Stomach (tissue), 9 donors: ENCODE results near the gene DMAC2L. TPM values are rescaled to one million over a fixed set of nuclear protein-coding genes. Genes with fewer than 3 reads are reported as not detected.

Source experiments
- DNase-seq, 2 donors: peaks; one replicate each; pipeline versions ENCODE4 v3.0.0 to v3.0.0-alpha.2; 2013 to 2019
- H3K27ac ChIP-seq, 5 donors: fragments of 200-600 bp in 4 of 5; sonication (generic) in 4 of 5; one replicate each; pipeline ENCODE4 v1.5.1; 2013 to 2019; ENCODE audit warnings: mild to moderate bottlenecking in 1 of 5, moderate library complexity in 1 of 5
- H3K27me3 ChIP-seq, 3 donors: fragments of 200-600 bp; sonication (generic); one replicate each; pipeline ENCODE4 v1.5.1; 2017 to 2019; ENCODE audit warnings: mixed run types in 1 of 3
- H3K36me3 ChIP-seq, 4 donors: fragments of 200-600 bp; sonication (generic); 1 replicate in 3 of 4; 2 replicates in 1 of 4; pipeline ENCODE4 v1.5.1; 2016 to 2019
- H3K4me1 ChIP-seq, 4 donors: fragments of 200-600 bp; sonication (generic); one replicate each; pipeline ENCODE4 v1.5.1; 2016 to 2019
- H3K4me3 ChIP-seq, 4 donors: fragments of 200-600 bp; sonication (generic) in 3 of 4; one replicate each; pipeline ENCODE4 v1.5.1; 2016 to 2019; ENCODE audit warnings: mild to moderate bottlenecking in 1 of 4
- H3K9me3 ChIP-seq, 4 donors: fragments of 200-600 bp; sonication (generic); one replicate each; pipeline ENCODE4 v1.5.1; 2016 to 2019
- EP300 ChIP-seq: sonication (generic); formaldehyde crosslinking; IDR thresholded peaks from one replicate; pipeline ENCODE4 v1.6.1; 2017; ENCODE audit warnings: antibody characterized with exemption
- POLR2A ChIP-seq, 4 donors: fragments of 450-650 bp; IDR thresholded peaks; one replicate each; pipeline ENCODE4 v1.6.1; 2016; ENCODE audit warnings: antibody characterized with exemption in 4 of 4, control low read depth in 2 of 4, mild to moderate bottlenecking in 1 of 4, moderate library complexity in 1 of 4
- POLR2AphosphoS5 ChIP-seq, 3 donors: sonication (generic); formaldehyde crosslinking; IDR thresholded peaks; one replicate each; pipeline ENCODE4 v1.6.1; 2016; ENCODE audit warnings: antibody characterized with exemption in 3 of 3
- WGBS, 5 donors: extraction: QIAGEN DNeasy Blood & Tissue Kit in 3 of 5; methylation state at CpG; one replicate each; pipeline versions ENCODE4 v1.1.5 to v1.1.7; 2013 to 2018; 5-methylcytosine and 5-hydroxymethylcytosine counted together
- intact Hi-C: fragments of 100-400 bp; cut with DNase I; formaldehyde crosslinking; loops from one replicate; pipeline ENCODE4 v1.15.1; 2023; ENCODE audit warnings: low total_unique reads
- polyA plus RNA-seq, 3 donors: library from polyadenylated mRNA; stranded (reverse); fragments of 200-250 nt; gene quantifications; one replicate each; pipeline ENCODE4 v1.2.3, GENCODE V29; 2013
- total RNA-seq, 5 donors: library from RNA; depleted of rRNA; stranded (reverse); fragments of >200 nt; gene quantifications; one replicate each; pipeline versions ENCODE4 v1.1.0 to v1.2.3, GENCODE V29; 2014 to 2016
- TF ChIP-seq, protein P1 (sequence below), 7 experiments: fragments of 450-650 bp in 4 of 7; fragments of 200-600 bp in 3 of 7; sonication (generic) in 3 of 7; IDR thresholded peaks; one replicate each; pipeline ENCODE4 v1.5.1; 2016 to 2019; ENCODE audit warnings: antibody characterized with exemption in 7 of 7, control low read depth in 2 of 7, mild to moderate bottlenecking in 1 of 7
- donor health status: healthy with polysubstance abuse.
- donor health status: Bipolar disorder and iron deficiency.
- donor health status: healthy.

DMAC2L gene
- total and polyA plus RNA-seq, 8 donors: 1.3 to 83.4 (median 15.4) TPM

DNA sequence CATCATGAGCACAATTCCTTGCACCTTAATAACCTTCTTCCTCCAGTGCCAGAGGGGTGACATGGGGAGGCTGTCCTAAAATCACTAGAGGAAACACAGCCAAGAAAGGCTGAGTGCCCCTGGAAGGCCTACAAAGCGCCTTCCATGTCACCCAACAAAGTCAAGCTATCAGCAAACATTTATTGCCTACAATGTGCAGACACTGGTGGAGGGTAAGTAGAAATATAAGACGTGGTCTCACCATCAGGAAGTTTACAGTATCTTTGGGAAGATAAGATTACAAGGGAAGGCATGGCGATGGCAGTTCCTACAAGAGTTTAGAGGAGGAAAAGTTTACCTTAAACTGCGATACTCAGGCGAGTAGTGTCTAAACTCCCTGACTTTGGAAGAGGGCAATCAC is 27.9 kb downstream of the DMAC2L start:
- no peaks in the 10 kb centered on the region for H3K9me3 ChIP-seq
- H3K4me3 ChIP-seq: no peak overlapping the region
- no peak overlapping the region for H3K27ac ChIP-seq
- intact Hi-C loops: no loop called here
- no peak for DNase-seq
- H3K27me3 ChIP-seq: no peaks in the 10 kb centered on the region
- H3K4me1 ChIP-seq: peaks cover 0 to 43% (median 30%) of the 10 kb centered on the region in 4 donors
- peaks cover 0 to 7% (median 0%) of the 10 kb centered on the region in 4 donors for H3K36me3 ChIP-seq
- TF ChIP-seq EP300: no peak
- TF ChIP-seq, protein P1, sequence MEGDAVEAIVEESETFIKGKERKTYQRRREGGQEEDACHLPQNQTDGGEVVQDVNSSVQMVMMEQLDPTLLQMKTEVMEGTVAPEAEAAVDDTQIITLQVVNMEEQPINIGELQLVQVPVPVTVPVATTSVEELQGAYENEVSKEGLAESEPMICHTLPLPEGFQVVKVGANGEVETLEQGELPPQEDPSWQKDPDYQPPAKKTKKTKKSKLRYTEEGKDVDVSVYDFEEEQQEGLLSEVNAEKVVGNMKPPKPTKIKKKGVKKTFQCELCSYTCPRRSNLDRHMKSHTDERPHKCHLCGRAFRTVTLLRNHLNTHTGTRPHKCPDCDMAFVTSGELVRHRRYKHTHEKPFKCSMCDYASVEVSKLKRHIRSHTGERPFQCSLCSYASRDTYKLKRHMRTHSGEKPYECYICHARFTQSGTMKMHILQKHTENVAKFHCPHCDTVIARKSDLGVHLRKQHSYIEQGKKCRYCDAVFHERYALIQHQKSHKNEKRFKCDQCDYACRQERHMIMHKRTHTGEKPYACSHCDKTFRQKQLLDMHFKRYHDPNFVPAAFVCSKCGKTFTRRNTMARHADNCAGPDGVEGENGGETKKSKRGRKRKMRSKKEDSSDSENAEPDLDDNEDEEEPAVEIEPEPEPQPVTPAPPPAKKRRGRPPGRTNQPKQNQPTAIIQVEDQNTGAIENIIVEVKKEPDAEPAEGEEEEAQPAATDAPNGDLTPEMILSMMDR (IDR thresholded peaks at IDR 0.05): no peak
- TF ChIP-seq POLR2A (IDR thresholded peaks at IDR 0.05): no peak
- WGBS, 5 donors: 52 to 70% (median 59%) methylated on average over 5 of the region's 5 CpGs

DNA sequence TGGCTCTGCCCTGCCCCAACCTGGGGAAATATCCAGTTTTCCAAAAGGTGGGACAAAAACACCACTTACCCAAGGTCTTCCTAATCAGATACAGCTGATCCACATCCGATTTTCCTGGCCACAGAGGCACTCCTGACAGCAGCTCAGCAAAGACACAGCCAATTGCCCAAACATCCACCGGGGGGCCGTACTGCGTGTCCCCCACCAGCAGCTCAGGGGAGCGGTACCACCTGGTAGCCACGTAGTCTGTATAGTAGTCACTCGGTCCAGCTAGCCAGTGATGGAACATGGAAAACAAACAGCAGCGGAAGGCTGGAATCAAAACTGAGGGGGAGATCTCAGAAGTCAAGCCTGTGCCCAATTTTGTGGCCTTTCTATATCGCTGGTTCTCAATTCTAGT is 28.8 kb downstream of the DMAC2L start:
- TF ChIP-seq, protein P1 (IDR thresholded peaks at IDR 0.05): no peak
- no peak for TF ChIP-seq EP300
- no peak for TF ChIP-seq POLR2A (IDR thresholded peaks at IDR 0.05)
- TF ChIP-seq POLR2AphosphoS5 (IDR thresholded peaks at IDR 0.05): no peak
- 91 to 94% (median 93%) methylated on average over 9 of the region's 9 CpGs for WGBS, 5 donors
- H3K4me1 ChIP-seq: peaks cover 0 to 34% (median 23%) of the 10 kb centered on the region in 4 donors
- peaks cover 0 to 7% (median 0%) of the 10 kb centered on the region in 4 donors for H3K36me3 ChIP-seq
- no peaks in the 10 kb centered on the region for H3K27me3 ChIP-seq
- intact Hi-C loops: no loop called here
- H3K9me3 ChIP-seq: no peaks in the 10 kb centered on the region
- H3K4me3 ChIP-seq: no peak overlapping the region
- no peak for DNase-seq
- H3K27ac ChIP-seq: no peak overlapping the region

DNA sequence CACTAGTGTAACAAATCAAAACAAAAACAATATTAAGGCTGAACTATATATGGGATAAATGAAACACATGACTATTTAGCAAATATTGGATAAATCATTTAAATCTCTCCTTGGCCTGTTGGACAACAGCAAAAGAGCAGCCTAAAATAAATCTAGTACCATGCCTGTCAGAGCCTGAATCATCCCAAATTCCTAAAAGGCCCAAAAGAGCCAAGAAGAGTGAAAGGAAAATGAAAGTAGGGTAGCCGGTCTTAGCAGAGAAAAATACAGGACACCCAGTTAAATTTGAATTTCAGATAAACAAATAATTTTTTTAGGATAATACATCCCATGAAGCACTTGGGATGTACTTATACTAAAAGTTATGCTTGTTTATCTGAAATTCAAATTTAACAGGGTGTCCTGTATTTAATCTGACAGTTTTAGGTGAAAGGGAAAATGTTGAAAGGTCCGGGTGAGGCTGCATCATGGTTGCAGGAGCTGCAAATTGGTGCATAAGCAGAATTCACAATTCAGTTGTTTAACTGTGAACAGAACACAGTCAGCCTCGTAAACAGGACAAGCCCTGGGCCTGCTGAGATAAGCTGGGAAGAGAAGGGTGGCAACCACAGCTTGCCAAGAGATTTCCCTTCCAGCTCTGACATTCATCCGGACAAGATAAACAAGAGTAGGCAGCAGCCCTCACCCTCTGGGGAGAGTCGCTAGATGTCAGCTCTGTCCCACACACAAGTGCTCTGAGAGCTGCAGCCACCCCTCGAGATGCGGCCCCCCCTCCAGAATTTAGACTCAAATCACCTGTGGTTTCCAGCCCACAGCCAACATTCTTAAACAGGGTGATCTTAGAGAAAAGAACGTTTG is 30.3 kb downstream of the DMAC2L start:
- no peak for TF ChIP-seq POLR2A (IDR thresholded peaks at IDR 0.05)
- TF ChIP-seq, protein P1 (IDR thresholded peaks at IDR 0.05): no peak
- no peak for TF ChIP-seq POLR2AphosphoS5 (IDR thresholded peaks at IDR 0.05)
- TF ChIP-seq EP300: no peak
- peak overlapping the region; percentile 7 to 20 (median 16) for H3K4me3 ChIP-seq
- peaks cover 0 to 32% (median 19%) of the 10 kb centered on the region in 4 donors for H3K4me1 ChIP-seq
- peaks cover 0 to 7% (median 0%) of the 10 kb centered on the region in 4 donors for H3K36me3 ChIP-seq
- peak in 1 of 2 donors; percentile 81 for DNase-seq
- H3K27ac ChIP-seq: peak overlapping the region in 4 of 5 donors; percentile 13 to 67 (median 60)
- no peaks in the 10 kb centered on the region for H3K9me3 ChIP-seq
- H3K27me3 ChIP-seq: no peaks in the 10 kb centered on the region
- WGBS, 5 donors: 14 to 26% (median 17%) methylated on average over 6 to 8 of the region's 8 CpGs
- intact Hi-C loops: no loop called here

DNA sequence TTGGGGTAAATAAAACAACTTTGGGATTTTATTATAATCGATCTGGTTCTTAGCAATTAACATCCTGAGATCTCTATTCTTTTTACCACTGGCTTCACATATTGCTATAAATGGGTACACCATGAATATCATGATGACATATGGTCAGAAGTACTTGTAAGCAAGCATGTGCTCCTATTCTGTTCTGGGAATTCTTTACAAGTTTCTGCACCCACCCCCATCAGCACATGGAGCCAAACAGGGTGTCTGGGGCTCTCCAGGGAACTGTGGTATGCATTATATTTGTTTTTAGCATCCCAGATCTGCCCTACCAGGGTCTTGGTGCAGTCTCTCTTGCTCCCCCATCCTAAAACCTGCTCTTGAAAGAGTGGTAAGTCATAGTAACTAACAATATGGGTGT is 31.3 kb downstream of the DMAC2L start:
- no peaks in the 10 kb centered on the region for H3K9me3 ChIP-seq
- DNase-seq: no peak
- WGBS, 5 donors: 75 to 85% (median 80%) methylated on average over 1 of the region's 1 CpG
- H3K4me3 ChIP-seq: no peak overlapping the region
- H3K4me1 ChIP-seq: peaks cover 0 to 36% (median 25%) of the 10 kb centered on the region in 4 donors
- peaks cover 0 to 2% (median 0%) of the 10 kb centered on the region in 4 donors for H3K36me3 ChIP-seq
- peak overlapping the region in 1 of 5 donors; percentile 67 for H3K27ac ChIP-seq
- no peaks in the 10 kb centered on the region for H3K27me3 ChIP-seq
- intact Hi-C loops: no loop called here
- TF ChIP-seq POLR2A (IDR thresholded peaks at IDR 0.05): no peak
